Ishikawa (cell line): ENCODE measurements around the gene CLNK.

Source experiments
- CREB1 ChIP-seq: IDR thresholded peaks from 2 replicates; pipeline ENCODE4 v1.6.1; 2012; ENCODE audit warnings: low read depth
- EGR1 ChIP-seq: IDR thresholded peaks from 2 replicates; pipeline ENCODE4 v1.6.1; 2012
- EP300 ChIP-seq: IDR thresholded peaks from 2 replicates; pipeline ENCODE4 v1.6.1; 2012; ENCODE audit warnings: borderline replicate concordance
- FOXM1 ChIP-seq: IDR thresholded peaks from 2 replicates; pipeline ENCODE4 v1.6.1; 2012; ENCODE audit warnings: low read depth, borderline replicate concordance
- MAX ChIP-seq: IDR thresholded peaks from 2 replicates; pipeline ENCODE4 v1.6.1; 2012
- RAD21 ChIP-seq: IDR thresholded peaks from 2 replicates; pipeline ENCODE4 v1.6.1; 2012; ENCODE audit warnings: low read depth
- REST ChIP-seq: IDR thresholded peaks from 2 replicates; pipeline ENCODE4 v1.6.1; 2012; ENCODE audit warnings: low read depth, mild to moderate bottlenecking
- TAF1 ChIP-seq: IDR thresholded peaks from 2 replicates; pipeline ENCODE4 v1.6.1; 2012; ENCODE audit warnings: low read depth, mild to moderate bottlenecking

GRCh38 chr4:10532155-10532554 is 152.4 kb downstream of the CLNK start:
- TF ChIP-seq EP300 (no peak), EGR1 (no peak), MAX (no peak), CREB1 (no peak), REST (no peak), TAF1 (no peak), RAD21 (no peak), FOXM1 (no peak)
